ENCODE data around the gene DHPS.
A peak's percentile ranks its signal among the peaks of the same experiment; 100 is the strongest.

The DHPS gene

DNA sequence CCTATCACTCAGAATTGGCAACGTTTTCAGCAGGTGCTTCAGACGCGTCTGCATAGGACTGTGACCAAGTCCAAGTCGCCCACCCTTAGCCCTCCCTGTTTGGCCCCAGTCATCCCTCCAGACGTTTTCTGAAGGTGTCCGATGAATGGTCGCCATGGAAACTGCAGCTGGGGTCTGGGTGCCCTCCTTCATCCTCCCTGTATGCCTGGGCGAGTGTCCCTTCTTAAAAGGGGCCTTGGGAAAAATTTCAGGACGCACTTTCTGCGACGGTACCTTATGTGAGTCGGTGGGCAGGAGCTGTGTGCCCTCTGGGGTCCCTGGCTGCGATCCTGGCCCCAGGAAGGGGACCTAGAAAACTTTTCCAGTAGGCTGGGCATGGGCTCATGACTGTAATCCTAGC is 40.2 kb downstream of the DHPS start:
- DNase-seq: no peak

DNA sequence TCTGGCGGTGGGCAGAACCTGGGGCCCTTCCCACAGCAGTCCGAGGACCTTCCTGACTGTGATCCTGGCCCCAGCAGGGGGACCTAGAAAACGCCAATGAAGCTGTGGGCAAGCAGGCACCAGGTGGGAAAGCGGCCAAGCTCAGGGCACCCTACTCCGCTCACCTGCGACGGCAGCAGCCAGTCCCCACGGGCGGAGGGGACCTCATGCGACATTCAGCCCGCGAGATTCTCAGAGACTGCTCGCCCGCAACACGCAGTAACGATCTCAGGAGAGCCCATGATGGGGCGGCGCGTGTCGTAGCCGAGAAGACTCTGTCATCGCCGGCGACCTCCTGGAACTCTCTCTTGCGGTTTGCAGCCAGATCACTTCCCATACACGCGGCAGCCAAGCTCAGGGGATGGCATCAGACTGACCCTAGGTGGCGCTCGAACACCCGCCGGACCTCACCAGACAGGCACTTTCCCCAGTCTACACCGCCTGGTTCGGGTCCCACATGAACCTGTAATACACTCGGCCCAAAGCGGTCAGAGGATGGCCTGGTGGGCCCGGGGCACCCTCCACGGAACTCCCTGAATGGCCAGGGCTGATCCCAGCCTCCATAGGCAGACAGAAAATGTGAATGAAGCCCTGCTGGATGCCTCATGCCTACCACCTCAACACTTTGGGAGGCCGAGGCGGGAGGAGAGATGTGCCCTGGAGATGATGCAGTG is 41.6 kb downstream of the DHPS start:
- peak; percentile 95 for DNase-seq

DNA sequence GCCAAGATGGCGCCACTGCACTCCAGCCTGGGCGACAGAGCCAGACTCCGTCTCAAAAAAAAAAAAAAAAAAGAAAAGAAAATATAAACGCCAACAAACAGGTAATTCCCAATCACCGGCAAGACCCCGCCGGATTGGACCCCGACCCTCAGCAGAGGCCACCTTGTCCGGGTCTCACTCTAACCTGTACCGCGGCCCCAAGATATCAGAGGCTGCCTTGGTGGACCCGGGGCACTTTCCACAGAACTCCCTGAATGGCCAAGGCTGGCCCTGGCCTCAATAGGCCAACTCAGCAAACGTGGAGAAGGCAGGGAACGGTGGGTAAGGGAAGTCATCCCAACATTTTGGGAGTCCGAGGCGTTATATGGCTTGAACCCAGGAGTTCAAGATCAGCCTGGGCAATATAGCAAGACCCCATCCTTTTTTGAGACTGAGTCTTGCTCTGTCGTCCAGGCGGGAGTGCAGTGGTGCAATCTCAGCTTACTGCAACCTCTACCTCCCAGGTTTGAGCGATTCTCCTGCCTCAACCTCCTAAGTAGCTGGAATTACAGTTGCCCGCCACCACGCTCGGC is 43.0 kb downstream of the DHPS start:
- DNase-seq: no peak

DNA sequence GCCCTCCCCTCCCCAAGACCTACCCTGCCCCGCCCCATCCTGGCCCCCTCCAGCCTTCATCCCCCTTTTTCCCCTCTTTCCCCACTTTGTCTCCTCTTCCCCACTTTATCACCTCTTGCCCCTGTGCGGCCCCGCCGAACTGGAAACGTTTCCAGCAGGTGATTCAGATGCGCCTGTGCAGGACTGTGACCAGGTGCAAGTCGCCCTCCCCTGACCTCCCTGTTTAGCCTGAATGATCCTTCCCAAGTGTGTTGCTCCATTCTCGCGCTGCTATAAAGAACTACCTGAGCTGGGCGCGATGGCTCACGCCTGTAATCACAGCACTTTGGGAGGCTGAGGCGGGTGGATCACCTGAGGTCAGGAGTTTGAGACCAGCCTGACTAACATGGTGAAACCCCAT is 45.0 kb downstream of the DHPS start:
- DNase-seq: no peak

DNA sequence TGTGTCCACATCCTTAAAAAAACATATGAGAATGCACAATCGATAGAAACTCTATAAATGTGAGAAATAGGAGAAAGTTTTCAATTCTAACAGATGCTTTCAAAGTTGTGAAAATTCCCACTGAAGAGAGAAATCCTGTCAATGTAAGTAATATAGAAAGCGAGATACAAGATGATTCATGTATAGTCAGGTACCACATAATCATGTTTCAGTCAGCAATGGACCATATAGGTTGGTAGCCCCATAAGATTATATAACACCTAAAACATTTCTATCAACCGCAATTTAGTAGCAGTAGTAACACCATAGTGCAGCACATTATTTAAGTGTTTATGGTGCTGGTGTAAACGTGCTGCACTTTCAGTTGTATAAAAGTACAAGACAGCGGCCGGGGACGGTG is 52.5 kb downstream of the DHPS start:
- no peak for DNase-seq

DNA sequence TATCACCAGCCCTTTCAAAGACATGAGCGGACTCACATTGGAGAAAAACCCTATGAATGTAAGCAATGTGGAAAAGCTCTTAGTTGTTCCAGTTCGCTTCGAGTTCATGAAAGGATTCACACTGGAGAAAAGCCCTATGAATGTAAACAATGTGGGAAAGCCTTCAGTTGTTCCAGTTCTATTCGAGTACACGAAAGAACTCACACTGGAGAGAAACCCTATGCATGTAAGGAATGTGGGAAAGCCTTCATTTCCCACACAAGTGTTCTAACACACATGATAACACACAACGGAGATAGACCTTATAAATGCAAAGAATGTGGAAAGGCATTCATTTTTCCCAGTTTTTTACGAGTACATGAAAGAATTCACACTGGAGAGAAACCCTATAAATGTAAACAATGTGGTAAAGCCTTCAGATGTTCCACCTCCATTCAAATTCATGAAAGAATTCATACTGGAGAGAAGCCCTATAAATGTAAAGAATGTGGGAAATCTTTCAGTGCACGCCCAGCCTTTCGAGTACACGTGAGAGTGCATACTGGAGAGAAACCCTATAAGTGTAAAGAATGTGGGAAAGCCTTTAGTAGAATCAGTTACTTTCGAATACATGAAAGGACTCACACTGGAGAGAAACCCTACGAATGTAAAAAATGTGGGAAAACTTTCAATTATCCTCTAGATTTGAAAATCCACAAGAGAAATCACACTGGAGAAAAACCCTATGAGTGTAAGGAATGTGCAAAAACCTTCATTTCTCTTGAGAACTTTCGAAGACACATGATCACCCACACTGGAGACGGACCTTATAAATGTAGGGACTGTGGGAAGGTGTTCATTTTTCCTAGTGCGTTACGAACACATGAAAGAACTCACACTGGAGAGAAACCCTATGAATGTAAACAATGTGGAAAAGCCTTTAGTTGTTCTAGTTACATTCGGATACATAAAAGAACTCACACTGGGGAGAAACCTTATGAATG is 53.3 kb downstream of the DHPS start:
- no peak for DNase-seq

DNA sequence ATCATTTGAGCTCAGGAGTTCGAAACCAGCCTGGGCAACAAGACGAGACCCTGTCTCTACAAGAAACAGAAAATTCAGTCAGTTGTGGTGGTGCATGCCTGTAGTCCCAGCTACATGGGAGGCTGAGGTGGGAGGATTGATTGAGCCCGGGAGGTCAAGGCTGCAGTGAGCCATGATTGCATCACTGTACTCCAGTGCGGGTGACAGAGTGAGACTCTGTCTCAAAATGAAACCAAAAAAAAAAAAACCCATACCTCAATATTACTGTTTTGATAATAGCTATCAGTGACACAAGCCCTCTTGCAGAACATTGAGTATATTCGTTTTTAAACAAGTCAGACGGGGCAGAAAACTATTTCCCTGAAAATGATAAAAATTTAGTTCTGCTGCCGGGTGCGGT is 54.7 kb downstream of the DHPS start:
- no peak for DNase-seq
